ENCODE data around the gene CGB7. TPM values are rescaled to one million over a fixed set of nuclear protein-coding genes. Genes with fewer than 3 reads are reported as not detected.
"Not testable (repeated sequence)": the region's sequence is repeated elsewhere in the genome, so short reads cannot be mapped to it uniquely, and the experiment has no call there.

The CGB7 gene
- total and polyA plus RNA-seq, 9 of the 15 experiments (the other 6 are each of a cell fraction or from before 2014, with no cell fraction given), result not detected

GRCh38 chr19:49049011-49049410 lies 8.5 kb downstream of the CGB7 start, which contains the start of gene CGB8:
Gene CGB8 (minus strand): TSS chr19:49049111. CDS start chr19:49048739, 372 bp downstream.
- POLR2A ChIA-PET; H3K4me1 ChIP-seq (replicated peaks in 1 of 2; ENCODE audit: control insufficient read depth in 2 of 2, insufficient read depth in 2 of 2, low read length in 2 of 2); in situ Hi-C loops (cut with MboI); H3K27ac ChIP-seq (ENCODE audit: extremely low read depth, low read depth, low read length); H3K27me3 ChIP-seq (ENCODE audit: control insufficient read depth in 2 of 2, insufficient read depth in 2 of 2, low read length in 2 of 2); DNase-seq (ENCODE audit: extremely low read depth in 1 of 4, low spot score in 3 of 4); BruUV-seq (replicated peaks); ATAC-seq; FAIRE-seq; H3K4me2 ChIP-seq (ENCODE audit: insufficient read depth, low read length); H3K9me3 ChIP-seq (replicated peaks; ENCODE audit: control insufficient read depth, insufficient read depth, low read depth, low read length); H3K9ac ChIP-seq (ENCODE audit: insufficient read depth in 1 of 2, low read depth in 2 of 2, low read length in 2 of 2); H3K4me3 ChIP-seq; H3K9me1 ChIP-seq (ENCODE audit: control insufficient read depth, insufficient read depth, low read length); H3K79me2 ChIP-seq (ENCODE audit: control insufficient read depth, insufficient read depth, low read length); intact Hi-C loops (cut with micrococcal nuclease); CTCF ChIA-PET (ENCODE audit: low intra/inter-chr PET ratio); H3K36me3 ChIP-seq (ENCODE audit: control insufficient read depth, insufficient read depth, low read length); H2AFZ ChIP-seq (ENCODE audit: low read depth, low read length); H4K20me1 ChIP-seq (replicated peaks; ENCODE audit: control insufficient read depth, insufficient read depth, low read length): not testable (repeated sequence)
- WGBS (ENCODE audit: insufficient coverage, low coverage, missing lambda C conversion rate), result 9% methylated on average over 10 of the region's 12 CpGs

- H3K27me3 ChIP-seq (ENCODE audit: control insufficient read depth in 2 of 2, insufficient read depth in 2 of 2, low read length in 2 of 2); CTCF ChIA-PET (ENCODE audit: low intra/inter-chr PET ratio); H3K79me2 ChIP-seq (ENCODE audit: control insufficient read depth, insufficient read depth, low read length); H2AFZ ChIP-seq (ENCODE audit: low read depth, low read length); ATAC-seq; H3K4me2 ChIP-seq (ENCODE audit: insufficient read depth, low read length); FAIRE-seq; H3K4me3 ChIP-seq; DNase-seq (ENCODE audit: extremely low read depth in 1 of 4, low spot score in 3 of 4); H3K9me3 ChIP-seq (replicated peaks; ENCODE audit: control insufficient read depth, insufficient read depth, low read depth, low read length); POLR2A ChIA-PET; H3K9me1 ChIP-seq (ENCODE audit: control insufficient read depth, insufficient read depth, low read length); H3K36me3 ChIP-seq (ENCODE audit: control insufficient read depth, insufficient read depth, low read length); H3K27ac ChIP-seq (ENCODE audit: extremely low read depth, low read depth, low read length); BruUV-seq (replicated peaks); H3K4me1 ChIP-seq (replicated peaks in 1 of 2; ENCODE audit: control insufficient read depth in 2 of 2, insufficient read depth in 2 of 2, low read length in 2 of 2); H4K20me1 ChIP-seq (replicated peaks; ENCODE audit: control insufficient read depth, insufficient read depth, low read length); H3K9ac ChIP-seq (ENCODE audit: insufficient read depth in 1 of 2, low read depth in 2 of 2, low read length in 2 of 2); in situ Hi-C loops (cut with MboI); intact Hi-C loops (cut with micrococcal nuclease): not testable (repeated sequence)
- WGBS (ENCODE audit: insufficient coverage, low coverage, missing lambda C conversion rate), result 3% methylated on average over 8 of the region's 15 CpGs
Measured at GRCh38 chr19:49043548-49043947, 14.0 kb downstream of the CGB7 start, which contains the start of gene CGB5. Gene CGB5 (plus strand): TSS chr19:49043848. CDS start chr19:49044210, 362 bp downstream.

GRCh38 chr19:49042666-49043065 lies 14.9 kb downstream of the CGB7 start:
- in situ Hi-C loops (cut with MboI); H3K9ac ChIP-seq (ENCODE audit: insufficient read depth in 1 of 2, low read depth in 2 of 2, low read length in 2 of 2); H3K9me1 ChIP-seq (ENCODE audit: control insufficient read depth, insufficient read depth, low read length); H3K4me3 ChIP-seq; H3K9me3 ChIP-seq (replicated peaks; ENCODE audit: control insufficient read depth, insufficient read depth, low read depth, low read length); H4K20me1 ChIP-seq (replicated peaks; ENCODE audit: control insufficient read depth, insufficient read depth, low read length); ATAC-seq; intact Hi-C loops (cut with micrococcal nuclease); H3K4me1 ChIP-seq (replicated peaks in 1 of 2; ENCODE audit: control insufficient read depth in 2 of 2, insufficient read depth in 2 of 2, low read length in 2 of 2); H3K27me3 ChIP-seq (ENCODE audit: control insufficient read depth in 2 of 2, insufficient read depth in 2 of 2, low read length in 2 of 2); DNase-seq (ENCODE audit: extremely low read depth in 1 of 4, low spot score in 3 of 4); H3K27ac ChIP-seq (ENCODE audit: extremely low read depth, low read depth, low read length); CTCF ChIA-PET (ENCODE audit: low intra/inter-chr PET ratio); H3K36me3 ChIP-seq (ENCODE audit: control insufficient read depth, insufficient read depth, low read length); POLR2A ChIA-PET; H2AFZ ChIP-seq (ENCODE audit: low read depth, low read length); H3K79me2 ChIP-seq (ENCODE audit: control insufficient read depth, insufficient read depth, low read length); H3K4me2 ChIP-seq (ENCODE audit: insufficient read depth, low read length); BruUV-seq (replicated peaks); FAIRE-seq: not testable (repeated sequence)
- WGBS (ENCODE audit: insufficient coverage, low coverage, missing lambda C conversion rate), result 0% methylated on average over 1 of the region's 4 CpGs
